Mucosa of descending colon (tissue), 3 donors: ENCODE data around the gene TFR2. TPM values are rescaled to one million over a fixed set of nuclear protein-coding genes. Genes with fewer than 3 reads are reported as not detected.

Source experiments
- ATAC-seq: fragments of 200-7000 bp; cut with Tn5 transposase; one replicate; pipeline ENCODE4 v1.9.1; 2020; ENCODE audit warnings: mild to moderate bottlenecking, moderate library complexity
- DNase-seq, 3 donors: peaks; one replicate each; pipeline ENCODE4 v3.0.0-alpha.2; 2020
- H3K36me3 ChIP-seq: fragments of 200-600 bp; one replicate; pipeline ENCODE4 v1.8.0; 2021; ENCODE audit warnings: low read depth, mild to moderate bottlenecking
- H3K4me1 ChIP-seq: fragments of 200-600 bp; one replicate; pipeline ENCODE4 v1.8.0; 2021; ENCODE audit warnings: low read depth, mild to moderate bottlenecking
- H3K4me3 ChIP-seq: fragments of 200-600 bp; one replicate; pipeline ENCODE4 v1.8.0; 2021; ENCODE audit warnings: mild to moderate bottlenecking
- H3K9me3 ChIP-seq: fragments of 200-600 bp; one replicate; pipeline ENCODE4 v1.8.0; 2021; ENCODE audit warnings: mild to moderate bottlenecking
- CTCF ChIP-seq: fragments of 200-600 bp; IDR thresholded peaks from one replicate; pipeline ENCODE4 v1.8.0; 2022; ENCODE audit warnings: antibody characterized with exemption, mild to moderate bottlenecking
- intact Hi-C, 2 donors: fragments of 100-400 bp; cut with DNase I in 1 of 2; cut with micrococcal nuclease in 1 of 2; formaldehyde crosslinking; loops; one replicate each; pipeline versions ENCODE4 v1.11.0 to v1.11.1; 2022; cut with DNase I, micrococcal nuclease
- total RNA-seq, 3 donors: library from RNA; stranded (reverse); fragmentation: NEBNext Ultra II Directional in 2 of 3; extraction: Animal tissue kit (Norgen Biotek cat#: 25700) in 2 of 3; gene quantifications; one replicate each; pipeline versions ENCODE4 v1.2.1 to v1.2.4, GENCODE V29; 2021 to 2023
- donor health status: DM: no; HTN: no; CAD: no; lungs with moderate emphysema.
- donor health status: DM: no; HTN: no; CAD: no.
- donor health status: DM: no; HTN: yes; CAD: no.

The TFR2 gene
- total RNA-seq, 3 donors from 2014 or later, result 0.57 to 1.2 (median 1.1) TPM

- intact Hi-C loops, result no loop called here
- H3K36me3 ChIP-seq, result no peaks in the 10 kb centered on the region
- ATAC-seq, result no peak
- H3K9me3 ChIP-seq, result no peaks in the 10 kb centered on the region
- no peak overlapping the region for H3K4me3 ChIP-seq
- H3K4me1 ChIP-seq, result no peaks in the 10 kb centered on the region
- DNase-seq, result no peak
- no peak for TF ChIP-seq CTCF
Observed at GRCh38 chr7:100649826-100650565, 8.6 kb upstream of the TFR2 start.

GRCh38 chr7:100642534-100642907, 1.2 kb upstream of the TFR2 start:
- Histone ChIP-seq H3K4me3 (no peak overlapping the region), H3K9me3 (no peaks in the 10 kb centered on the region), H3K36me3 (no peaks in the 10 kb centered on the region), H3K4me1 (no peaks in the 10 kb centered on the region)
- ATAC-seq (peak; percentile 84), DNase-seq (peak in 2 of 3 donors; percentile 55 to 65)
- TF ChIP-seq CTCF, result no peak
- intact Hi-C loops, result no loop called here

GRCh38 chr7:100641860-100642533, 645 bp upstream of the TFR2 start:
- DNase-seq (no peak), ATAC-seq (no peak)
- TF ChIP-seq CTCF, result no peak
- no peaks in the 10 kb centered on the region for H3K36me3 ChIP-seq
- no peaks in the 10 kb centered on the region for H3K9me3 ChIP-seq
- intact Hi-C loops, result no loop called here
- H3K4me1 ChIP-seq, result no peaks in the 10 kb centered on the region
- no peak overlapping the region for H3K4me3 ChIP-seq

GRCh38 chr7:100640517-100641440, 573 bp downstream of the TFR2 start:
- no peaks in the 10 kb centered on the region for H3K36me3 ChIP-seq
- intact Hi-C loops, result no loop called here
- no peak overlapping the region for H3K4me3 ChIP-seq
- DNase-seq (no peak), ATAC-seq (no peak)
- no peaks in the 10 kb centered on the region for H3K9me3 ChIP-seq
- no peaks in the 10 kb centered on the region for H3K4me1 ChIP-seq
- no peak for TF ChIP-seq CTCF

- no peak for ATAC-seq
- intact Hi-C loops, result no loop called here
Observed at GRCh38 chr7:100639995-100640516, 1.3 kb downstream of the TFR2 start.

More at GRCh38 chr7:100639995-100640516, 1.3 kb downstream of the TFR2 start:
- TF ChIP-seq CTCF, result no peak
- Histone ChIP-seq H3K36me3 (no peaks in the 10 kb centered on the region), H3K4me3 (no peak overlapping the region), H3K4me1 (no peaks in the 10 kb centered on the region), H3K9me3 (no peaks in the 10 kb centered on the region)
- DNase-seq, result no peak
